Adrenal gland (tissue), 5 donors: Measurements from ENCODE around the gene MKNK1.

Source experiments
- POLR2A ChIP-seq, 2 donors: fragments of 450-650 bp; IDR thresholded peaks; one replicate each; pipeline ENCODE4 v1.6.1; 2017; ENCODE audit warnings: antibody characterized with exemption in 2 of 2, mild to moderate bottlenecking in 2 of 2, moderate library complexity in 1 of 2
- TF ChIP-seq, protein P1 (sequence below), 6 experiments: fragments of 450-650 bp in 4 of 6; fragments of 200-600 bp in 2 of 6; sonication (generic) in 1 of 6; IDR thresholded peaks; 1 replicate in 5 of 6; 2 replicates in 1 of 6; pipeline versions ENCODE4 v1.5.1 to v1.8.0; 2016 to 2021; ENCODE audit warnings: antibody characterized with exemption in 6 of 6, mild to moderate bottlenecking in 2 of 6, moderate library complexity in 1 of 6
- donor health status: DM: no; HTN: no; CAD: no.

DNA sequence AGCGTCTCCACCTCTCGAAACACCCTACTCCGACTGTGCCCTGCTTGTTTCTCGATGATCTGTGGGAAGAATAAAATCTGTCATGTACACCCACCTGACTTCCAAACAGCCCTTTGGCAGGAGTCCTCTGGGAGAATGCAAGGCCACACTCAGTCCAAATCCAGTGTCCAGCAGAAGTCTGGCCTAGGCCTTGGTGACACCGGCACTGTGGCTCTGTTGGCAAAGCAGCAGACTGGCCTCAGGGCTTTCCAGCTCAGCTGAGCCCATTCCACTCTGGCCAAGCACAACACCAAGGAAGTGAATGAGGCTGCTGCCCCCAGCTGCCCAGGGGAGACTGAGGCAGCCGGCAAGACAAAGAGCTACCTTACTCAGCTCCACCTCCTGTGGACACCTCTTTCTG, 27.5 kb downstream of the MKNK1 start:
- TF ChIP-seq, protein P1, sequence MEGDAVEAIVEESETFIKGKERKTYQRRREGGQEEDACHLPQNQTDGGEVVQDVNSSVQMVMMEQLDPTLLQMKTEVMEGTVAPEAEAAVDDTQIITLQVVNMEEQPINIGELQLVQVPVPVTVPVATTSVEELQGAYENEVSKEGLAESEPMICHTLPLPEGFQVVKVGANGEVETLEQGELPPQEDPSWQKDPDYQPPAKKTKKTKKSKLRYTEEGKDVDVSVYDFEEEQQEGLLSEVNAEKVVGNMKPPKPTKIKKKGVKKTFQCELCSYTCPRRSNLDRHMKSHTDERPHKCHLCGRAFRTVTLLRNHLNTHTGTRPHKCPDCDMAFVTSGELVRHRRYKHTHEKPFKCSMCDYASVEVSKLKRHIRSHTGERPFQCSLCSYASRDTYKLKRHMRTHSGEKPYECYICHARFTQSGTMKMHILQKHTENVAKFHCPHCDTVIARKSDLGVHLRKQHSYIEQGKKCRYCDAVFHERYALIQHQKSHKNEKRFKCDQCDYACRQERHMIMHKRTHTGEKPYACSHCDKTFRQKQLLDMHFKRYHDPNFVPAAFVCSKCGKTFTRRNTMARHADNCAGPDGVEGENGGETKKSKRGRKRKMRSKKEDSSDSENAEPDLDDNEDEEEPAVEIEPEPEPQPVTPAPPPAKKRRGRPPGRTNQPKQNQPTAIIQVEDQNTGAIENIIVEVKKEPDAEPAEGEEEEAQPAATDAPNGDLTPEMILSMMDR (IDR thresholded peaks at IDR 0.05) = no peak
- no peak for TF ChIP-seq POLR2A (IDR thresholded peaks at IDR 0.05)
